Measurements from ENCODE around the gene CPNE4.
"Not testable (repeated sequence)": the region's sequence is repeated elsewhere in the genome, so short reads cannot be mapped to it uniquely, and the experiment has no call there.

Gene CPNE4

GRCh38 chr3:131518680-131519079 is 516.1 kb downstream of the CPNE4 start:
- DNase-seq: no peak

DNA sequence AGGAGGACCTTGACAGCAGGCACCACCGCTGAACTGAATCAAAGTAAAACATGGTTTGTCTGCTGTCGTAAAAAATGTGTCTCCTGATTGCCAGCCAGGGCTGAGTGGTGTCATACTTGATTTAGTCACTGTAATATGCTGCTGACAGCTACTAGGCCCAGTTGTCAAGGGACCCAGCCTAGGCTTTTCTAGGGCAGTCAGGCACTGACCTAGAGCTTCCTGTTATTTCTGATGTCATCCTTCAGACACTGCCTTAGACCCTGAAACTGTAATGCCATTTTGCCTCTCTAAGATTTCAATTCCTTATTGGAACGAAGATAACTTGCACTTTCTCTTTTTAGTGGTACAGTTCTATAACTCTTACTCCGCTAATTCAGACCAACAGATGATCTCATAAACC is 529.4 kb downstream of the CPNE4 start:
- DNase-seq: no peak

GRCh38 chr3:131503320-131503635 is 531.5 kb downstream of the CPNE4 start:
- peak; percentile 9 for DNase-seq

DNA sequence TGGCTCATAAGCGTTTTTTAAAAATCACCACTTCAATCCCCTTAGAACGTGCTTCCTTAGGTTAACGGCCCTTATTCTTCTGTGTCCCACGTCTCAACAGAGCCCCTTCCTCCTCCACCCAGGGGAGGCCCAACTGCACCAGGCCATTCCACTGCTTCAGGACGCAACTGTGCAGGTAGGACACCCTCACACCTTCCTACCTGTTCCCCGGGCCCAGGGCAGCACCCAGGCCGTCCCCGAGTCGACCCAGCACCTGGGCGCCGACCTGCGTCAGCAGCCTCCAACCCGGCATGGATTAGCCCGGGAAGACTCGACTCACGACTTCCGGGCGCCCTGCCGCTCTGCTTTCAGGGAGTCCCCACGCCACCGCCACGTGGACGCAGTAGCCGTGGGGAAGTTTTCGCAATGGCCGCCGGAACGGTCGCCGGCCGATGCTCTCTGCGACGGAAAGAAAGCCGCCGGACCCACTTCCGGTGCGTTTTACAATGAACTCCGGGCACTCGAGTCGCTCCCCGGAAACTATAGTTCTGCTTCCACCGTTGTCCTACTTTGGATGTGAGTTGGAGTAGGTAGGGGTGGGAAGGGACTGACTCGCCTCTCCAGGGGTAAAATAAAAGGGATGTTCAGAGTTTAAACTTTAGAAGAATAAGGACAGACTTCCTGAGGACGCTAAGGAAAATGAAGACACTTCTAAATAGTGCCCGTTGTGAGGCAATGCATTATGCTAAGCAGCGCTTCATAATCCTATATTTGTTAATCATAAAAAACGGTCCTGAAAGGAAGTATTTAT is 532.1 kb downstream of the CPNE4 start, which contains the start of gene MRPL3:
Gene MRPL3 (minus strand): TSS at position 442 of the 790 bp plus-strand sequence. CDS start 150 bp downstream, at position 292.
- peak; percentile 83 for DNase-seq

- DNase-seq: no peak
These were observed 532.9 kb downstream of the CPNE4 start for GRCh38 chr3:131501949-131502348.

DNA sequence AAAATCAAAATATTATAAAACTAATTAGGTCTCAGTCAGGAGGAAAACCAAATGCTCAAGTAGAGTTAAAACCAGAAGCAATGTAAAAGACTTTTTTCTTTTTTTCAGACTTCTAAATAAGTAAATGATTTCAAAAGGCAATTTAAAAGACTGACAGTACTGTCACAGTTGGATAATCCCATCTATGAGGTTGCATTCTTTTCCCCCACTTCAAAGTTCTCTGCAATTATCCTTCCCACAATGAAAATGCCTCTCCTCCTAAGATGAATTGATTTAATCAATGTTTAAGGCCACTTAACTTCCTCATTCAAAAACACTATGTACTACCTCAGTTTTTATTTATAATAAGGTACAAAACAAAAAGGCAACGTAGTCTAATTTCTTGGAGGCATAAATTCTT is 540.1 kb downstream of the CPNE4 start:
- DNase-seq: no peak

DNA sequence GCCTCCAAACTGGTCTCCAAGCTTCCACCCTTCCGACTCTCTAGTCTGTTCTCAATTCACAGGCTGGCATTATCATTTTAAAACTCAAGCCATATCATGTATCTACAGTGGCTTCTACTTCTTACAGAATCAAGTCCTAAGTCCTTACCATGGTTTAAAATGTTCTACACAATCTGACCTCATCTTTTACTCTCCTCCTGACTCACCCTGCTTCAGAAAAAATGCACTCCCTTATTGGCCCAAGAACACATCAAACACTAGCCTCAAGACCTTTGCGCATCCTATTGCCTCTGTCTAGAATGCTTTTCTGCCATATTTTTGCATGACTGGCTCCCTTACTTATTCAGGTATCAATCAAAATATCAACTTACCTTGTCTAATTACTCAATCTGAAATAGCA is 543.0 kb downstream of the CPNE4 start:
- DNase-seq: no peak

DNA sequence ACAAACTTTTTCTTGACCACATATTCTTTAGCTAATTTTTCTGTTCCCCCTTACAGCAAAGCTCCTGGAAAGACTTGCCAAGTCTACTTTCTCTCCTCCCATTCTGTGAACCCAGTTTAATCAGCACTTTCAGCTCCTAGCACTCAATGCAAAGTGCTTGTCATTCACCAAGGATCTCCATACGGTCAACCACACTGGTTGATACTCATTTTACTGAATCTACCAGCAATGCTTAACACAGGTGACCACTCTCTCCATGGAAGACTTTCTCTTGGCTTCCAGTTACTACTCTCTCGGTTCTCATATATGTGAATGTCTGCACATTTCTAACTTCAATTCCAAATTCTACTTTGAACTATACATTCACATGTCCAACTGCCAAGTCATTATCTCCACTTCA is 543.7 kb downstream of the CPNE4 start:
- DNase-seq: no peak

GRCh38 chr3:131486545-131486944 is 548.3 kb downstream of the CPNE4 start:
- DNase-seq: not testable (repeated sequence)

- no peak for DNase-seq
These were observed 549.7 kb downstream of the CPNE4 start for GRCh38 chr3:131485119-131485518.

DNA sequence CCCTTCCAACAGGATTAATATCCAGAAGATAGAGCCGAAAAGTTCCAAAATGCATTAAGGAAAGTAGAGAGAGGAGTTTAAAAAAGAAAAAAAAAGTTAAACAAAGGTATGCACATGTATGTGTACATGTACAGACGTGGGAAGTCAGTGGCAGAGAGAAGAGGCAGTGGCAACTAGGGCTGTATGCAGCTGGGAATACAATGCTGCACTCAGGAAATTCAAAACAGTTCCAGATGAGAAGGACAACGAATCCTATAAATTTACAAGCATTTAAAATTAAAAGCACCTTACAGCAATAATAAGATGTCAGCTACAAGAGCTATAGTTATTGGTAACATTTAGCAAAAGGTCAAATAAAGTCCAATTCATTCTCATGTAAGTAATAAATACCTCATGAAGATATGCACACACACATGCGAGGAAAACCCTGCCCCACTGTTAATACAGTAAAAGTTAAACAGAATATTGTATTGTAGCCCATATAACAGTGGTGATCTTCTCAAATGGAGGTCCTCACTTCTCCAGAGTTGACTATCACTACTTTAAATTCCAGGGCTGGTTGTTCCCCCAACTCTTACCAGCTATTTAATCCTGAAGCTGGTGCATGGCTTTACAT is 550.2 kb downstream of the CPNE4 start:
- DNase-seq: no peak

All from CD4-positive, alpha-beta T cell treated with Interleukin-17A for 4 hours (primary cell).